ENCODE data around the gene C1QA.

C1QA gene

GRCh38 chr1:22636353-22636752, at the start of gene C1QA:
Gene C1QA, plus strand, starts transcription at chr1:22636628. Its CDS starts 989 bp downstream, at chr1:22637617.
- H3K36me3 Mint-ChIP-seq (ENCODE audit: low read depth) = no peaks in the 10 kb centered on the region
- peaks cover 4% of the 10 kb centered on the region for H3K27me3 Mint-ChIP-seq (ENCODE audit: low read depth)
- no peaks in the 10 kb centered on the region for H3K9me3 Mint-ChIP-seq
- no peaks in the 10 kb centered on the region for H3K4me1 Mint-ChIP-seq (ENCODE audit: low read depth)
- no peak within 1 kb of the TSS for H3K27ac Mint-ChIP-seq
- H3K4me3 Mint-ChIP-seq = no peak within 1 kb of the TSS

GRCh38 chr1:22587247-22587646, 49.2 kb upstream of the C1QA start:
- no peak overlapping the region for H3K4me3 Mint-ChIP-seq
- H3K4me1 Mint-ChIP-seq (ENCODE audit: low read depth) = no peaks in the 10 kb centered on the region
- peaks cover 3% of the 10 kb centered on the region for H3K27me3 Mint-ChIP-seq (ENCODE audit: low read depth)
- H3K36me3 Mint-ChIP-seq (ENCODE audit: low read depth) = no peaks in the 10 kb centered on the region
- no peaks in the 10 kb centered on the region for H3K9me3 Mint-ChIP-seq
- H3K27ac Mint-ChIP-seq = no peak overlapping the region

- Mint-ChIP-seq H3K27me3 (ENCODE audit: low read depth) (peaks cover 3% of the 10 kb centered on the region), H3K36me3 (ENCODE audit: low read depth) (no peaks in the 10 kb centered on the region), H3K27ac (no peak overlapping the region), H3K4me1 (ENCODE audit: low read depth) (no peaks in the 10 kb centered on the region), H3K4me3 (no peak overlapping the region), H3K9me3 (no peaks in the 10 kb centered on the region)
Observed at GRCh38 chr1:22588899-22589422, 47.5 kb upstream of the C1QA start.

GRCh38 chr1:22591576-22591975, 44.9 kb upstream of the C1QA start:
- Mint-ChIP-seq H3K9me3 (no peaks in the 10 kb centered on the region), H3K4me1 (ENCODE audit: low read depth) (no peaks in the 10 kb centered on the region), H3K36me3 (ENCODE audit: low read depth) (no peaks in the 10 kb centered on the region), H3K27ac (no peak overlapping the region), H3K4me3 (no peak overlapping the region), H3K27me3 (ENCODE audit: low read depth) (no peaks in the 10 kb centered on the region)

GRCh38 chr1:22592051-22592450, 44.4 kb upstream of the C1QA start:
- H3K4me3 Mint-ChIP-seq = no peak overlapping the region
- H3K36me3 Mint-ChIP-seq (ENCODE audit: low read depth) = no peaks in the 10 kb centered on the region
- H3K27me3 Mint-ChIP-seq (ENCODE audit: low read depth) = no peaks in the 10 kb centered on the region
- H3K27ac Mint-ChIP-seq = no peak overlapping the region
- H3K9me3 Mint-ChIP-seq = no peaks in the 10 kb centered on the region
- no peaks in the 10 kb centered on the region for H3K4me1 Mint-ChIP-seq (ENCODE audit: low read depth)

- no peaks in the 10 kb centered on the region for H3K4me1 Mint-ChIP-seq (ENCODE audit: low read depth)
- H3K27ac Mint-ChIP-seq = no peak overlapping the region
- no peaks in the 10 kb centered on the region for H3K27me3 Mint-ChIP-seq (ENCODE audit: low read depth)
- H3K36me3 Mint-ChIP-seq (ENCODE audit: low read depth) = no peaks in the 10 kb centered on the region
- H3K9me3 Mint-ChIP-seq = no peaks in the 10 kb centered on the region
- H3K4me3 Mint-ChIP-seq = no peak overlapping the region
Observed at GRCh38 chr1:22592919-22593790, 43.3 kb upstream of the C1QA start.

GRCh38 chr1:22594396-22594795, 42.0 kb upstream of the C1QA start:
- no peak overlapping the region for H3K27ac Mint-ChIP-seq
- no peaks in the 10 kb centered on the region for H3K9me3 Mint-ChIP-seq
- no peaks in the 10 kb centered on the region for H3K4me1 Mint-ChIP-seq (ENCODE audit: low read depth)
- no peak overlapping the region for H3K4me3 Mint-ChIP-seq
- H3K27me3 Mint-ChIP-seq (ENCODE audit: low read depth) = no peaks in the 10 kb centered on the region
- no peaks in the 10 kb centered on the region for H3K36me3 Mint-ChIP-seq (ENCODE audit: low read depth)

GRCh38 chr1:22595108-22595507, 41.3 kb upstream of the C1QA start:
- H3K27me3 Mint-ChIP-seq (ENCODE audit: low read depth) = no peaks in the 10 kb centered on the region
- no peak overlapping the region for H3K27ac Mint-ChIP-seq
- H3K36me3 Mint-ChIP-seq (ENCODE audit: low read depth) = no peaks in the 10 kb centered on the region
- no peak overlapping the region for H3K4me3 Mint-ChIP-seq
- no peaks in the 10 kb centered on the region for H3K9me3 Mint-ChIP-seq
- H3K4me1 Mint-ChIP-seq (ENCODE audit: low read depth) = no peaks in the 10 kb centered on the region

GRCh38 chr1:22597301-22597965, 39.0 kb upstream of the C1QA start:
- H3K36me3 Mint-ChIP-seq (ENCODE audit: low read depth) = no peaks in the 10 kb centered on the region
- H3K4me1 Mint-ChIP-seq (ENCODE audit: low read depth) = no peaks in the 10 kb centered on the region
- no peak overlapping the region for H3K27ac Mint-ChIP-seq
- no peak overlapping the region for H3K4me3 Mint-ChIP-seq
- H3K9me3 Mint-ChIP-seq = no peaks in the 10 kb centered on the region
- H3K27me3 Mint-ChIP-seq (ENCODE audit: low read depth) = no peaks in the 10 kb centered on the region

- Mint-ChIP-seq H3K9me3 (no peaks in the 10 kb centered on the region), H3K4me3 (no peak overlapping the region), H3K4me1 (ENCODE audit: low read depth) (no peaks in the 10 kb centered on the region), H3K27me3 (ENCODE audit: low read depth) (no peaks in the 10 kb centered on the region), H3K36me3 (ENCODE audit: low read depth) (no peaks in the 10 kb centered on the region), H3K27ac (no peak overlapping the region)
Observed at GRCh38 chr1:22597996-22598395, 38.4 kb upstream of the C1QA start.

GRCh38 chr1:22598736-22599135, 37.7 kb upstream of the C1QA start:
- Mint-ChIP-seq H3K27ac (no peak overlapping the region), H3K4me3 (no peak overlapping the region), H3K27me3 (ENCODE audit: low read depth) (no peaks in the 10 kb centered on the region), H3K9me3 (no peaks in the 10 kb centered on the region), H3K36me3 (ENCODE audit: low read depth) (no peaks in the 10 kb centered on the region), H3K4me1 (ENCODE audit: low read depth) (no peaks in the 10 kb centered on the region)

- Mint-ChIP-seq H3K9me3 (no peaks in the 10 kb centered on the region), H3K27ac (no peak overlapping the region), H3K4me1 (ENCODE audit: low read depth) (no peaks in the 10 kb centered on the region), H3K4me3 (no peak overlapping the region), H3K27me3 (ENCODE audit: low read depth) (peaks cover 9% of the 10 kb centered on the region), H3K36me3 (ENCODE audit: low read depth) (no peaks in the 10 kb centered on the region)
Observed at GRCh38 chr1:22600071-22600816, 36.2 kb upstream of the C1QA start.

- H3K4me1 Mint-ChIP-seq (ENCODE audit: low read depth) = no peaks in the 10 kb centered on the region
- H3K9me3 Mint-ChIP-seq = no peaks in the 10 kb centered on the region
- peaks cover 15% of the 10 kb centered on the region for H3K27me3 Mint-ChIP-seq (ENCODE audit: low read depth)
- no peak overlapping the region for H3K27ac Mint-ChIP-seq
- no peak overlapping the region for H3K4me3 Mint-ChIP-seq
- no peaks in the 10 kb centered on the region for H3K36me3 Mint-ChIP-seq (ENCODE audit: low read depth)
Observed at GRCh38 chr1:22600817-22601605, 35.4 kb upstream of the C1QA start.

- Mint-ChIP-seq H3K9me3 (no peaks in the 10 kb centered on the region), H3K4me1 (ENCODE audit: low read depth) (no peaks in the 10 kb centered on the region), H3K27ac (no peak overlapping the region), H3K36me3 (ENCODE audit: low read depth) (no peaks in the 10 kb centered on the region), H3K27me3 (ENCODE audit: low read depth) (peaks cover 16% of the 10 kb centered on the region), H3K4me3 (no peak overlapping the region)
Observed at GRCh38 chr1:22601610-22602009, 34.8 kb upstream of the C1QA start.
